Fibroblast of lung (primary cell): ENCODE data around the gene SEMA5A.

Experiments
- CTCF ChIP-seq, 2 donors: IDR thresholded peaks in 1 of 2; conservative IDR thresholded peaks in 1 of 2; 1 replicate in 1 of 2; 2 replicates in 1 of 2; pipeline ENCODE4 v1.5.1; 2011 to 2012; ENCODE audit warnings: low read length in 2 of 2, control low read depth in 1 of 2, inconsistent platforms in 1 of 2, low read depth in 1 of 2, mild to moderate bottlenecking in 1 of 2
- EZH2 ChIP-seq: IDR thresholded peaks from 2 replicates; pipeline ENCODE4 v1.5.1; 2012; ENCODE audit warnings: low read length, control low read depth, mild to moderate bottlenecking; ENCODE audit errors: missing control alignments

- TF ChIP-seq CTCF (conservative IDR thresholded peaks at IDR 0.05 in 1 of 2, IDR thresholded peaks at IDR 0.05 in 1 of 2; ENCODE audit: low read depth in 1 of 2, low read length in 2 of 2), result no peak
- TF ChIP-seq EZH2, result no peak
These were observed 89.3 kb downstream of the SEMA5A start for GRCh38 chr5:9456435-9457042.
